OCI-LY7 (cell line): ENCODE measurements around the gene NATD1.

Experiments used
- EZH2phosphoT487 ChIP-seq: fragments of 200-600 bp; sonication (generic); IDR thresholded peaks from 2 replicates; pipeline ENCODE4 v1.6.1; 2018; ENCODE audit warnings: low read depth, borderline replicate concordance, mild to moderate bottlenecking, mixed run types, antibody characterized with exemption, low read length, moderate library complexity, mixed read lengths
- TF ChIP-seq, protein P1 (sequence below): fragments of 200-600 bp; sonication (generic); conservative IDR thresholded peaks from 2 replicates; pipeline ENCODE4 v1.5.1; 2014; ENCODE audit warnings: mild to moderate bottlenecking, antibody characterized with exemption, low read length, moderate library complexity, mixed read lengths

- TF ChIP-seq, protein P1, sequence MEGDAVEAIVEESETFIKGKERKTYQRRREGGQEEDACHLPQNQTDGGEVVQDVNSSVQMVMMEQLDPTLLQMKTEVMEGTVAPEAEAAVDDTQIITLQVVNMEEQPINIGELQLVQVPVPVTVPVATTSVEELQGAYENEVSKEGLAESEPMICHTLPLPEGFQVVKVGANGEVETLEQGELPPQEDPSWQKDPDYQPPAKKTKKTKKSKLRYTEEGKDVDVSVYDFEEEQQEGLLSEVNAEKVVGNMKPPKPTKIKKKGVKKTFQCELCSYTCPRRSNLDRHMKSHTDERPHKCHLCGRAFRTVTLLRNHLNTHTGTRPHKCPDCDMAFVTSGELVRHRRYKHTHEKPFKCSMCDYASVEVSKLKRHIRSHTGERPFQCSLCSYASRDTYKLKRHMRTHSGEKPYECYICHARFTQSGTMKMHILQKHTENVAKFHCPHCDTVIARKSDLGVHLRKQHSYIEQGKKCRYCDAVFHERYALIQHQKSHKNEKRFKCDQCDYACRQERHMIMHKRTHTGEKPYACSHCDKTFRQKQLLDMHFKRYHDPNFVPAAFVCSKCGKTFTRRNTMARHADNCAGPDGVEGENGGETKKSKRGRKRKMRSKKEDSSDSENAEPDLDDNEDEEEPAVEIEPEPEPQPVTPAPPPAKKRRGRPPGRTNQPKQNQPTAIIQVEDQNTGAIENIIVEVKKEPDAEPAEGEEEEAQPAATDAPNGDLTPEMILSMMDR, result no peak
- no peak for TF ChIP-seq EZH2phosphoT487
Measured at GRCh38 chr17:21199311-21199710, 53.9 kb downstream of the NATD1 start.
